Measurements from ENCODE around the gene CCR7.

The CCR7 gene

GRCh38 chr17:40533896-40534295 is 31.4 kb downstream of the CCR7 start:
- DNase-seq = no peak

GRCh38 chr17:40532520-40533253 is 32.6 kb downstream of the CCR7 start:
- no peak for DNase-seq

GRCh38 chr17:40531051-40531991 is 34.0 kb downstream of the CCR7 start:
- no peak for DNase-seq

GRCh38 chr17:40530531-40530994 is 34.7 kb downstream of the CCR7 start:
- DNase-seq = no peak

GRCh38 chr17:40529991-40530390 is 35.3 kb downstream of the CCR7 start:
- DNase-seq = no peak

- DNase-seq = no peak
These were observed 36.4 kb downstream of the CCR7 start for GRCh38 chr17:40528692-40529417.

- DNase-seq = no peak
These were observed 38.6 kb downstream of the CCR7 start for GRCh38 chr17:40526668-40527067.

GRCh38 chr17:40525294-40525693 is 40.0 kb downstream of the CCR7 start:
- DNase-seq = no peak

GRCh38 chr17:40524243-40524965 is 40.9 kb downstream of the CCR7 start:
- no peak for DNase-seq

- no peak for DNase-seq
These were observed 42.3 kb downstream of the CCR7 start for GRCh38 chr17:40522961-40523310.

- DNase-seq = no peak
These were observed 42.9 kb downstream of the CCR7 start for GRCh38 chr17:40522250-40522960.

- DNase-seq = no peak
These were observed 44.2 kb downstream of the CCR7 start for GRCh38 chr17:40520991-40521453.

- no peak for DNase-seq
These were observed 46.0 kb downstream of the CCR7 start for GRCh38 chr17:40519089-40519775.

- DNase-seq = no peak
These were observed 46.7 kb downstream of the CCR7 start for GRCh38 chr17:40518401-40519088.

GRCh38 chr17:40517981-40518380 is 47.3 kb downstream of the CCR7 start:
- no peak for DNase-seq

GRCh38 chr17:40517286-40517662 is 48.0 kb downstream of the CCR7 start:
- DNase-seq = no peak

- no peak for DNase-seq
These were observed 48.5 kb downstream of the CCR7 start for GRCh38 chr17:40516581-40517285.

- DNase-seq = no peak
These were observed 49.7 kb downstream of the CCR7 start for GRCh38 chr17:40515491-40516041.

- DNase-seq = no peak
These were observed 50.3 kb downstream of the CCR7 start for GRCh38 chr17:40515011-40515410.

All from NCI-H446 treated with DMSO at 0.1 percent for 48 hours (cell line).